ENCODE results near the gene SRMS. TPM values are rescaled to one million over a fixed set of nuclear protein-coding genes. Genes with fewer than 3 reads are reported as not detected.
"Not testable (repeated sequence)": the region's sequence is repeated elsewhere in the genome, so short reads cannot be mapped to it uniquely, and the experiment has no call there.

Gene SRMS
- total RNA-seq, 3 donors from 2014 or later: not detected

DNA sequence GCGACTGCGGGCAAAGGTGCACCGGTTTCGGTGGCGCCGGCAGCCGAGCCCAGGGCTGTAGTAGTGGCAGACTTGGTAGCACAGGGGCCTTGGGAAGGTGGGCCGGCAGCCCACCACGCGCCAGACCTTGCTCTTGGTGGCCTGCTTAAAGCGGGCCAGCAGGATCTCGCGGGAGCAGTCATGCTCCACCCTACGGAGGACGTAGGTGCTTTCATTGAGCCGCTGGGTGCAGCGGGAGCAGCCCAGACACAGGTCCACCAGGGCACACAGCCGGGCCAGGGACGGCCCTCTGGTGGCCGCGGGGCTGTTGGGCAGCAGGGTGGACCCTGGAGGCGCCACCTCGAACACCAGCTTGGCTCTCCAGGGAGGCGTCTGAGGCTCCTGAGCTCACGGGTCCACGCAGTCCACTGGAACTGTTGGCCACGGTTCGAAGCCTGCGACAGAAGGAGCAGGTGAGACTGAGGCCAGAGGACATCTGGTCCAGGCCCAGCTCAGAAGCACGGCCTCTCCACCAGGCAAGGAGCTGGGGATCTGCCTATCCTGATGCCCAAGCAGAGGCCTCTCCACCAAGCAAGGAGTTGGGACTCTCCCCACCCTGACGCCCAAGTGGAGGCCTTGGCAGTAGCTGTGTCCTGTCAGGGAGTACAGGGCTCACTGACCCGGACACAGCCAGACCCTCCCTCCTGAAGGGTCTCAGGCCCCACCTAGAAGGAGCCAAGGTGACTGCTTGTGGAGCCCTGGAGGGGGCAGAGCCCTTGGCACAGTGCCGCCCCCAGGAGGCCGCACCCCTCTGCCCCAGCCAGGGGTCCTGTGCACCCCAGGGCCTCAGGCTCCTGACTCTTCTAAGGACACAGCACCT lies 25.5 kb upstream of the SRMS start:
- DNase-seq: no peak
- H3K4me3 Mint-ChIP-seq: peak overlapping the region; percentile 81
- H3K4me1 Mint-ChIP-seq (ENCODE audit: low read depth): peaks cover 12% of the 10 kb centered on the region
- H3K36me3 Mint-ChIP-seq (ENCODE audit: insufficient read depth): no peaks in the 10 kb centered on the region
- no peaks in the 10 kb centered on the region for H3K27me3 Mint-ChIP-seq (ENCODE audit: low read depth)
- H3K9me3 Mint-ChIP-seq: no peaks in the 10 kb centered on the region
- peak; percentile 6 to 13 for ATAC-seq

DNA sequence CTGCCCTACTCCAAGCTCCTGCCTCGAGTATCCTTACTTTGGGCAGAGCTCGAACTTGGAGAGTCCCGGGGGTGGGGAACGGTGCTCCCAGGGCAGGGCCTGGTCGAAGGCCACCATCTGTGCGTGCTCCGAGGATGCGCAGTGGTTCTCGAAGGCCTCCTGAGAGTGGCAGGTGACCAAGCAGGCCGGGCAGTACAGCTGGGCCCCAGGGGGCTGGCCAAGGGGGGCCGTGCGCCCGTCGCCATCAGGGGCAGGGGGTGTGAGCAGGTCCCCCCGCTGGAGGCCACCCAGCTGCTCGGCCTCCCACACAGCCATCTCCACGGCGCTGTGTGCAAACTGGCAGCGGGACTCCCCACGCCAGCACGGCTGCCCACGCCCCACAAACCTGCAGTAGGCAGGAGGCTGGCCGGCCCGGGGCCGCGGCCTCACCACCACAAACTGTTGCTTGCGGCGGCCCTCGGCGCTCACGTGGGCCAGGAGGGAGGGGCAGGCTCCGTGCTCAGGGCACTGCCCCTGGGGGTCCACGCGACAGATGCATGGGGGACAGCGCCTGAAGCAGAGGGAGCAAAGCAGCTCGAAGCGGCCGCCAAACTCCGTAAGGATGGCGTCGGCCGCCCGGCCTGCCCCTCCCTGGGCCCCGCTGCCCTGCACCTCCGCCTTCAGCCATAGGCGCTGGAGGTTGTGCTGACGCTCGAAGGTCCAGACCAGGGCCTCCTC lies 24.7 kb upstream of the SRMS start:
- DNase-seq (no peak), ATAC-seq (no peak)
- Mint-ChIP-seq H3K27me3 (ENCODE audit: low read depth) (no peaks in the 10 kb centered on the region), H3K36me3 (ENCODE audit: insufficient read depth) (no peaks in the 10 kb centered on the region), H3K4me1 (ENCODE audit: low read depth) (peaks cover 19% of the 10 kb centered on the region), H3K4me3 (no peak overlapping the region), H3K9me3 (no peaks in the 10 kb centered on the region)

- peaks cover 22% of the 10 kb centered on the region for H3K4me1 Mint-ChIP-seq (ENCODE audit: low read depth)
- not testable (repeated sequence) for H3K9me3 Mint-ChIP-seq; H3K4me3 Mint-ChIP-seq; H3K36me3 Mint-ChIP-seq (ENCODE audit: insufficient read depth); ATAC-seq; H3K27me3 Mint-ChIP-seq (ENCODE audit: low read depth); DNase-seq
Observed at GRCh38 chr20:63571087-63571478, 23.5 kb upstream of the SRMS start.

- Mint-ChIP-seq H3K36me3 (ENCODE audit: insufficient read depth) (peaks cover 3% of the 10 kb centered on the region), H3K4me1 (ENCODE audit: low read depth) (peaks cover 22% of the 10 kb centered on the region), H3K9me3 (no peaks in the 10 kb centered on the region), H3K4me3 (no peak overlapping the region), H3K27me3 (ENCODE audit: low read depth) (no peaks in the 10 kb centered on the region)
- ATAC-seq: no peak
- no peak for DNase-seq
Observed at GRCh38 chr20:63570281-63571086, 22.9 kb upstream of the SRMS start.

- H3K27me3 Mint-ChIP-seq (ENCODE audit: low read depth): no peaks in the 10 kb centered on the region
- no peak for ATAC-seq
- H3K4me1 Mint-ChIP-seq (ENCODE audit: low read depth): peaks cover 22% of the 10 kb centered on the region
- peak overlapping the region; percentile 11 for H3K4me3 Mint-ChIP-seq
- H3K9me3 Mint-ChIP-seq: no peaks in the 10 kb centered on the region
- no peak for DNase-seq
- H3K36me3 Mint-ChIP-seq (ENCODE audit: insufficient read depth): peaks cover 5% of the 10 kb centered on the region
Observed at GRCh38 chr20:63568986-63569949, 21.7 kb upstream of the SRMS start.

- H3K9me3 Mint-ChIP-seq: no peaks in the 10 kb centered on the region
Observed at GRCh38 chr20:63568170-63568981, 20.8 kb upstream of the SRMS start.

GRCh38 chr20:63567386-63568169 lies 20.0 kb upstream of the SRMS start:
- H3K27me3 Mint-ChIP-seq (ENCODE audit: low read depth): no peaks in the 10 kb centered on the region
- ATAC-seq (peak; percentile 88 to 89), DNase-seq (peak; percentile 40)
- no peaks in the 10 kb centered on the region for H3K9me3 Mint-ChIP-seq
- peak overlapping the region; percentile 60 for H3K4me3 Mint-ChIP-seq
- peaks cover 5% of the 10 kb centered on the region for H3K36me3 Mint-ChIP-seq (ENCODE audit: insufficient read depth)
- H3K4me1 Mint-ChIP-seq (ENCODE audit: low read depth): peaks cover 20% of the 10 kb centered on the region

More at GRCh38 chr20:63568170-63568981, 20.8 kb upstream of the SRMS start:
- Mint-ChIP-seq H3K4me1 (ENCODE audit: low read depth) (peaks cover 20% of the 10 kb centered on the region), H3K27me3 (ENCODE audit: low read depth) (no peaks in the 10 kb centered on the region), H3K36me3 (ENCODE audit: insufficient read depth) (peaks cover 5% of the 10 kb centered on the region), H3K4me3 (peak overlapping the region; percentile 60)
- peak; percentile 13 to 25 for ATAC-seq
- DNase-seq: no peak

DNA sequence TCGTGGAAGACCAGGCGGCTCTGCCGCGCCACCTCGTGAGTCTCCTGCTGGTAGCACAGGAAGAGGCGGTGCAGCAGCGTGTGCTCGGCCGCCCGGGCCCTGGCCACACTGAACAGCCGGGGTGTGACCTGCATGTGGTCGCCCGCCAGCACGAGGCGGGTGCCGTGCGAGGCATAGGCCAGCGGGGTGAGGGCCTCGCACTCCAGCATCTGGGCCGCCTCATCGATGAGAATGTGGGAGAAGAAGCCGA lies 19.5 kb upstream of the SRMS start:
- no peak for DNase-seq
- H3K9me3 Mint-ChIP-seq: no peaks in the 10 kb centered on the region
- peaks cover 5% of the 10 kb centered on the region for H3K36me3 Mint-ChIP-seq (ENCODE audit: insufficient read depth)
- H3K4me1 Mint-ChIP-seq (ENCODE audit: low read depth): peaks cover 20% of the 10 kb centered on the region
- H3K27me3 Mint-ChIP-seq (ENCODE audit: low read depth): no peaks in the 10 kb centered on the region
- no peak for ATAC-seq
- no peak overlapping the region for H3K4me3 Mint-ChIP-seq

DNA sequence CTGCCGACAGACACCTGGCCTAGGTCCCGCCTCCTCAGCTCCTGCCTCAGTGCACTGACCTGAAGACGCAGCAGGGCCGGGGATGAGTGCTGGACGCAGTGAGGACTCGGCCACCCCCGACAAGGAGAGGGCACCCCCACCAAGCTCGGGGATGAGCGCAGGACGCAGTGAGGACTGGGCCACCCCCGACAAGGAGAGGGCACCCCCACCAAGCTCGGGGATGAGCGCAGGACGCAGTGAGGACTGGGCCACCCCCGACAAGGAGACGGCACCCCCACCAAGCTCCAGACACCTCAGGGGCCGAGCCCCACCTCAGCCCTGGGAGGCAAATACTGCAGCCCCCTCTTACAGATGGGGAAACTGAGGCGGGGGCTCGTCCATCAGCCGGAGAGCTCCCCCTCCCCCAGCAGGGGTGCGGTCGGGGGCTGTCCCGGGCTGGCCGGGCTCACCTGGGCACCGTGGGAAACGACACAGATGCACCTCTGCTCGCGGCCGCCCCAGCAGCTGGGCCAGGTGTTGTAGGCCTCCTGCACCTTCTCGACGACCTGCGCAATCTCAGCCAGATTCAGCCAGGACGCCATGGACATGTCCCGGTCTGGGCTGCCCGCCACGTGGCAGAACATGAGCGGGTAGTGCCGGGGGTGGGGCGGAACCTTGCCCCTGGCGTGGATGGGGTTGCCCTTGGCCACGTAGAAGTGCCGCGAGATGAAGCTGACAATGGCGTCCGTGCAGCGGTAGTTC lies 19.0 kb upstream of the SRMS start:
- Mint-ChIP-seq H3K9me3 (no peaks in the 10 kb centered on the region), H3K4me3 (no peak overlapping the region)
- ATAC-seq: no peak

DNA sequence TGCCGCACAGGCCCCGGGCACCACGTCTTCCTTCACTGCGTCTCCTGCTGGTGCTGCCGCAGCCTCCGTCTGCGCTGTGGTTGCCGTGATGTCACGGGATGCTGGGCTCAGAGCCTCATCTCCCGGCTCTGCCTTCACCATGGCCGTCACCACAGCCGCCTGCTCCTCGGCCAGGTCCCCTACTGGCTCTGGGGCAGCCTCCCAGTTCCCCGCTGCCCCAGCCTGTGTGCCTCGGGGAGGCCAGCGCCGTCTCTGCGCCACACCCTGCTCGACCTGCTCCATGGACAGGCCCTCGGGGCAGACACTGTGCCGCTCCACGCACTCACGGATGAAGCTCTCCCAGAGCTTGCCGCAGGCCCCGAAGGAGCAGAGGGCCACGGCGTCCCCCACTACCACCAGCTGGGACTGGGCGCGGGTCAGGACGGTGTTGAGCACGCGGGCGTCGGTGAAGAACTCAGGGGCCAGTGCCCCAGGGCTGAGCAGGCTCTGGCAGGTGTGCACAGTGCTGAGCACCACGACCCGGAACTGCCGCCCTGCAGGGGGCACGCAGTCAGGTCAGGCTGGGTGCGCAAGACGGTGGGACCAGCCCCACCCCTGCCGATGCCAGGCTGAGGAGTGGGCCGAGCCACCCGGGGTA lies 18.3 kb upstream of the SRMS start:
- DNase-seq: no peak
- no peak for ATAC-seq
- Mint-ChIP-seq H3K27me3 (ENCODE audit: low read depth) (no peaks in the 10 kb centered on the region), H3K4me3 (no peak overlapping the region), H3K4me1 (ENCODE audit: low read depth) (peaks cover 20% of the 10 kb centered on the region), H3K36me3 (ENCODE audit: insufficient read depth) (peaks cover 5% of the 10 kb centered on the region), H3K9me3 (no peaks in the 10 kb centered on the region)

More for the DNA sequence above, 19.0 kb upstream of the SRMS start:
- Mint-ChIP-seq H3K4me1 (ENCODE audit: low read depth) (peaks cover 20% of the 10 kb centered on the region), H3K27me3 (ENCODE audit: low read depth) (no peaks in the 10 kb centered on the region), H3K36me3 (ENCODE audit: insufficient read depth) (peaks cover 5% of the 10 kb centered on the region)
- no peak for DNase-seq

DNA sequence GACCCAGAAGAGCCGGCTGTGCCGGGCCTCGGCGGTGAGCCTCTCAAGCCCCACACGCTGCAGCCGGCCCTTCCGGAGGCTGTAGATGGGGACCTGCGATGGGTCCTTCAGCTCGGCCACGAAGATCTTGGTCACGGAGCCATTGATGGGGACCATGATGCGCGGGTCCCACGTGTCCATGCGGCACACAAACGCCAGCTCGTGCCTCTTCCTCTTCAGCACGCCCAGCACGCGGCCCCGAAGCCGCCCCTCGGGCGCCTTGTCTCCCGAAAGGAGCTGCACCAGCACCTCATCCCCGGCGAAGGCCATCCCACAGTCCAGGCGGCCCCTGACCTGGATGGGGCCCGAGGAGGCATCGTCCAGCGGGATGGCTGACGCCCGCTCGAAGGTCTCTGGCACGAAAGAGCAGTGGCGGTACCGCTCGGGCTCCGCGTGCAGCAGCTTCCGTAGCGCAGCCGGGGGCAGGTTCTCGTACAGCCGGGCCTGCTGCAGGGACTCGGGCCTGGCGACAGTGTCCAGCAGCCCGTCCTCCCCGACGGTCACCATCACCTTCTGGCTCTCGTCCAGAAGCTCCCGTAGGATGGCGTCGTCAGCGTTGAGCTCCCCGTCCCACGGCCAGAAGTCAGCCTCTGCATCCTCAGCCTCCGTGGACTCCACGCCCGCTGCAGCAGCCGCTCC lies 17.6 kb upstream of the SRMS start:
- H3K27me3 Mint-ChIP-seq (ENCODE audit: low read depth): no peaks in the 10 kb centered on the region
- no peak overlapping the region for H3K4me3 Mint-ChIP-seq
- peaks cover 9% of the 10 kb centered on the region for H3K36me3 Mint-ChIP-seq (ENCODE audit: insufficient read depth)
- peaks cover 21% of the 10 kb centered on the region for H3K4me1 Mint-ChIP-seq (ENCODE audit: low read depth)
- no peak for ATAC-seq
- H3K9me3 Mint-ChIP-seq: no peaks in the 10 kb centered on the region
- DNase-seq: no peak
